ENCODE data around the gene CELA2A.

DNA sequence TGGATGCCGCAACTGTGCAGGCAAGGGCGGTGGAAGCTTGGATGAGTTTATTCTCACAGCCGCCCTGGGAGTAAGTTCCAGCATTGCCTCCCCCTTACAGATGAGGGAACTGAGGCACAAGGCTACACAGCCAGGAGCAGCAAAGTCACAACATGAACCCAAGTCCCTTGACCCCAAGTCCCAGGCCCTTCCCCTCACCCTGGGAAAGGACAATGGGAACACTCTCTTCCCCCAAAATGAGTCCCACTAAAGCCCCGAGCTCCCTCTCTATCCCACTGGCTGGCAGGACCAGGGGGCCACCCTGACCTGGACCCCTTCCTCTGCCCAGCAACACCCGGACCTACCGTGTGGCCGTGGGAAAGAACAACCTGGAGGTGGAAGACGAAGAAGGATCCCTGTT lies 14.4 kb upstream of the CELA2A start:
- TF ChIP-seq, protein P1, sequence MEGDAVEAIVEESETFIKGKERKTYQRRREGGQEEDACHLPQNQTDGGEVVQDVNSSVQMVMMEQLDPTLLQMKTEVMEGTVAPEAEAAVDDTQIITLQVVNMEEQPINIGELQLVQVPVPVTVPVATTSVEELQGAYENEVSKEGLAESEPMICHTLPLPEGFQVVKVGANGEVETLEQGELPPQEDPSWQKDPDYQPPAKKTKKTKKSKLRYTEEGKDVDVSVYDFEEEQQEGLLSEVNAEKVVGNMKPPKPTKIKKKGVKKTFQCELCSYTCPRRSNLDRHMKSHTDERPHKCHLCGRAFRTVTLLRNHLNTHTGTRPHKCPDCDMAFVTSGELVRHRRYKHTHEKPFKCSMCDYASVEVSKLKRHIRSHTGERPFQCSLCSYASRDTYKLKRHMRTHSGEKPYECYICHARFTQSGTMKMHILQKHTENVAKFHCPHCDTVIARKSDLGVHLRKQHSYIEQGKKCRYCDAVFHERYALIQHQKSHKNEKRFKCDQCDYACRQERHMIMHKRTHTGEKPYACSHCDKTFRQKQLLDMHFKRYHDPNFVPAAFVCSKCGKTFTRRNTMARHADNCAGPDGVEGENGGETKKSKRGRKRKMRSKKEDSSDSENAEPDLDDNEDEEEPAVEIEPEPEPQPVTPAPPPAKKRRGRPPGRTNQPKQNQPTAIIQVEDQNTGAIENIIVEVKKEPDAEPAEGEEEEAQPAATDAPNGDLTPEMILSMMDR (conservative IDR thresholded peaks at IDR 0.05; ENCODE audit: low read depth, low read length) = no peak
- TF ChIP-seq EZH2 (IDR thresholded peaks at IDR 0.05; ENCODE audit: borderline replicate concordance, low read depth, low read length, poor library complexity, severe bottlenecking) = no peak

Data from A673 (cell line).